NCI-H2227 treated with DMSO at 0.1 percent for 48 hours (cell line): ENCODE data around the gene IL1RL1.

Experiments
- DNase-seq: peaks from one replicate; lab custom pipeline; 2025; lab: John Stamatoyannopoulos, UW

Gene IL1RL1

DNA sequence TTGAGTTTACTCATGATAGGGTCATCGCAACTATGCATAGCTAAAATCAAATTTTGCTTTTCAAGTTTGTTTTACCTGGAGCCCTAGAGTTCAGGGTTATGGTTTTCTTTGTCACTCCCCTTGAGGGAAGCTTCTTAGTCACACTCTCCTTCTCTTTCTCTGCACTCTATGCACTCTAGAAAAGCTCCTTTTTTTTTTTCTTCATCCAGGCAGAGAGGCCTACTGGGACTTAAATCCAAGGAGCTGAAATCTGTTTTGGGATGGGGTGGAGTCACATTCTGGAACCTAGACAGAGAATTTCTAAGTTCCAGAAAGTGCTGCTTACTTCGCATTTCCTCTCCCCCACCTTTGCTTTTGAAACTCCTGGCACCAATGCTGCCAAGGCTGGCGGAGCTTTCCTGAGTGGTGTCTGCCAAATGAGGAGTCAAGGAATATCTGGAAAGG, 25.2 kb downstream of the IL1RL1 start:
- no peak for DNase-seq

DNA sequence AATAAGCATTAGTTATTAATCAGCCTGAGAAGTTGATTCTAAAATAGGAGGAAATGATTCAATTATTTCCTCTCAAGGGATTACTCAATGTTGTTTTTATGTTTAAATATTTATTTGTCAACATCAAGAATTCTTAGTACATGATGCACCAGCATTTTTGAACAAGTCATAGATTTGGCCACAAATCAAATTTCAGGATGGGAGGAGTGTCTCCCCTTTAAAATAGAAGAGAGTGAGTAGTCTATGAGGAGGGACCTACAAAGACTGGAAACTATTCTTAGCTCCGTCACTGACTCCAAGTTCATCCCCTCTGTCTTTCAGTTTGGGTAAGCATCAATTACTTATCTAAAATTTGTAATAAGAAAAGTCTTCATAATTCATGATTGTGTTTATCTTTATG, 25.6 kb downstream of the IL1RL1 start:
- no peak for DNase-seq

DNA sequence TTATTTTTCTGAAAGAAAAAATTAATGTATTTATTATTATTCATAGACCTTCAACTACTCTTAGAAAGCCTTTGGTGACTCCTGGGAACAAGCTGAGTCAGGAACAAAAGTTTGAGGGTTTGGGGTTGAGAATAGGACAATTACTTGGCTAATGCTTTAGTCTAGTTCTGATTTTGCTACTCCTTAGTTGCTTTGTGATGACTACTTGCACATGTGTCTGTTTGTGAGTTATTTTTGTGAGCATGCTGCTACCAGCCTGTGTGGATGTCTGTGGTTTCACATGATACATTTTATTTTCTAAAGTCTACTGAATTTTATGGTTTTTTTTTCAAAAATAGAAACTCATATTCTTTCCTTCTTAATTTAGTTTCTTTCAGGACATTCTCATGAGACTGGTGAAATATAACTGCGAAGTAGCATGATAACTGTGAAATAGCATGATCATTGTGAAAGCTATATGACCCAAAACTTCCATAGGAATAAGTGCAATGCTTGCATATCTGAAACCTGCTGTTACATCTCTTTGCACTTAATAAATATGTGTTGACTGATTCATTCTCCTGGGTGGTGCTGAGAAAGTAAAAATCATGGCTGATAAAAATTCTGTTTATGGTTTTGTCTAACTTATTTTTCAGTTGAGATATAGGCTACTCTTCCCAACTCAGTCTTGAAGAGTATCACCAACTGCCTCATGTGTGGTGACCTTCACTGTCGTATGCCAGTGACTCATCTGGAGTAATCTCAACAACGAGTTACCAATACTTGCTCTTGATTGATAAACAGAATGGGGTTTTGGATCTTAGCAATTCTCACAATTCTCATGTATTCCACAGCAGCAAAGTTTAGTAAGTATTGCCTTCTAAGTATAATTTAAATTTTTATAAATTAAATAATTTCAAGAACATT, 26.4 kb downstream of the IL1RL1 start:
- no peak for DNase-seq

DNA sequence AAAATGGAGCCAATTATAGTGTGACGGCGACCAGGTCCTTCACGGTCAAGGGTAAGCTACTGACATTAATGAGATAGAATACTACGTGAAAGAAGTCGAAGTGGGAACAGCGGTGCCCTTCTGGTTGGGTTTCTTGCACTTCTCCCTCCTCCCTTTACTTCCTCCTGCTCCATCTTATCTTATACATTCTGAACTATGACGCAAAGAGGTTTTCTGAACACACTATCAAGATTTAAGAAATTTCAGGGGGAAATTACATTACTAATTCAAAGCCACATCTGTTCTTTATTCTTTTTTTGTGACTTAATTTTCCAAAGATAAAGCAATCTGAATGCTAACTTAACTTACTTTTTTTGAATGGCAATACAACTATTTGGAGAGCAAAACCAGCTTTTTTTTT, 29.4 kb downstream of the IL1RL1 start:
- no peak for DNase-seq

DNA sequence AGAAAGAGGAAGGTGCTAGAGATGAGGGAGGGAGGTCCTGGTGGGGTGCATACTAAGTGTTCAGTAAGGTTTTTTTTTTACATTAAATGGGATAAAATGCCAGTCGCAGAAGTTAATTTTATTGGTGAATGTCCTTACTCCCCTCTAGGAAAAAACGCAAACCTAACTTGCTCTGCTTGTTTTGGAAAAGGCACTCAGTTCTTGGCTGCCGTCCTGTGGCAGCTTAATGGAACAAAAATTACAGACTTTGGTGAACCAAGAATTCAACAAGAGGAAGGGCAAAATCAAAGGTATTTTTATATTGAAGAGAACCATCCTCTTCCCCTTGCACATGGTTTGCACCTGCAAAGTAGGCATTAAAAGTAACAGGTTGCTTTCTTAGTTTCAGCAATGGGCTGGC, 31.5 kb downstream of the IL1RL1 start:
- DNase-seq, result no peak

DNA sequence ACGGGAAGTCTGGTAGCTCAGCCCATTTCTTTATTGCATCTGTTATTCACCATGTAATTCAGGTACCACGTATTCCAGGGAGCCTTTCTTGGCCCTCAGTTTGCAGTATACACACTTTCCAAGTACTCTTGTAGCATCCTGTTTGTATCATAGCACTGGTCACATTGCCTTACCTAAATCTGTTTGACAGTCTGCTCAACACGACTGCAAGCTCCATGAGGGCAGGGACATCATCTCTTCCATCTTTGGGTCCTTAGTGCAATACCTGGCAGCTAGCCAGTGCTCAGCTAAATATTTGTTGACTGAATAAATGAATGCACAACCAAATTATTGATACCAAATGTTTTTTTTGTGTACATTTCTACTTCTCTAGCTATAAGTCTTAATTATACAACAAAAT, 33.0 kb downstream of the IL1RL1 start:
- DNase-seq, result no peak

DNA sequence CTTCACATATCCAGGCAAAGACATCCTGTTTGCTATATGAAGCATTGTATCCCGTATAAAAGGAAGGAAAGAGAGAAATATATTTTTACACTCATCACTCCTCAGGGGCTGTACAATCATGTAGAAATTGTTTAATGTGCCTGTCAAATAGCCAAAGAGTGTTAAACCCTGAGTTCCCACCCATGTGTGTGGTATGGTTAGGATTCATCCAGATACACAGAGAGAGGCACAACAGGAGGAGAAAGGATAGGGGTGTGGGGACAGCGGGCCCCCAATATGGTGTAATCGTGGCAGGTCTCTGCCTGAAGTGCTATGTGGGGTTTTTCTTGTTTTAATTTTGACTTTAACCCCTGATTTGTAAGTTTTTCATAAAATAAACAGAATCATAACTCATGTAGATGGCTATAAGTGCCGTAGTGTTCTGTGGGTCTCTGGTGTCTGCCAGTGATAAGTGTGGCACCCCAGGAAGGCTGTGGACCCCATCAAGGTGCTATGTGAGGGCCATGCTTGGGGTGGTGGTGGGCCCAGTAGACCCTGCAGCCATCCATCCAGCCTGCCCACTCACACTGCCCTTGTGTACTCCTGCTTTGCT, 34.1 kb downstream of the IL1RL1 start:
- DNase-seq, result no peak

DNA sequence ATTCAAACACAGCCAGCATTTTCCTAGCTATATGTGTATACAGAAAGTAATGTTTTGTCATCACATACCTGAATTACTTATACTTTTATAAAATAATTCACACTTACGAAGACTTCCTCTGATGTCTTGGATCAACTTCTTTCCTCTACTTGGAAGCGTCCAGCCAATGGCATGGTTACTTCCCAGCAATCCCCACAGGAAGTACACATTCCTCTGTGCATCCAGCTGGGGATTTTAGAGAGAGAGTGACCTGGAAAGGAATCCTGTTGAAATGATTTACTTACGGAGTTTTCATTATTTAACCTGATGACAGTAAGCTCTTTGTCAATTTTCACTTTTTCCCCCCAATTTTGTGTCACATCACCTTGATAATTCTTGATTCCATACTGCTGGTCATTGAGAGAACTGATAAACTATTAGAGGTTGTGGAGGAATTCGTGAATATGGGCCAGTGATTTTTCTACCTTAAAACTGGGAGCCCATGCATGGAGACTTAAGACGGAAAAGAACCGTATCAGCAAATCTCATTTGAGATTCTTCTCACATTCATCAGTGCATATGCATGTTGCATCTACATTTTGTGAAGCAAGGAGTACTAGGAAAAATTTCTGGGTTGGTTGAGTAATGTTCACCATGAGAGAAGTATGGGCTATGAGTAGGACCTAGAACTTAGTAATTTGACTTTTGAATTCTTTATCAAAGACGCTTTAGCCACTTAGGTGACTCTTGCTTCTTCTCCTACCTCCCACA, 35.2 kb downstream of the IL1RL1 start:
- DNase-seq, result no peak

DNA sequence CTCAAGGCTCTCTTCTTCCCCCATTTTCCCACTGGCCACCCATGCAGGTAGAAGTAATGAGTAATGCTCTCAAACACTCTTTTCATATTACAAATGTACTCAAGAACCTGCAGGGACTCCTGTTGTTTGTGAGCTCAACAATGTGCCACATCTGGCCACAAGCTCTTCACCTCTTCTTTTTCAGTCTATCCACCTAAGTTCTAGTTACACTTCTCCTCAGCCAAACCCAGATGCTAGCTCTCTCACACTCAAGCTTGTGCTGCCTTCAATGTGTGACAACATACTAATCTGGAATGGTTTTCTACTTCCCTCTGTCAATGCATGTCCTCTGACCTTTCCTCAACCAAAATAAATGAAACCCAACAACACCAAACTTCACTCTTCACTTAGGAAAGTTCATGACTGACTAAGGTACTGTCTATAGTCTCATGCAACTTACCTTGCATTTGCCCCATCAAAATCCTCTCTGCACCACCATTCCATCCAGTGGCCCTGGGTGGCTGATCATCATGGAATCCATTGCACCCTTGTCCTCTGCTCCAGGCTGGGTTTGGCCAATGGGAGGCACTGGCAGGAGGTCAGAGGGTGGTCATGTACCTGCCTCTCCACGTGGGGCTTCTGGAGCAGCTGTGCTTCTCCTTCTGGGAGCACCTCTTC, 38.9 kb downstream of the IL1RL1 start:
- DNase-seq, result no peak

DNA sequence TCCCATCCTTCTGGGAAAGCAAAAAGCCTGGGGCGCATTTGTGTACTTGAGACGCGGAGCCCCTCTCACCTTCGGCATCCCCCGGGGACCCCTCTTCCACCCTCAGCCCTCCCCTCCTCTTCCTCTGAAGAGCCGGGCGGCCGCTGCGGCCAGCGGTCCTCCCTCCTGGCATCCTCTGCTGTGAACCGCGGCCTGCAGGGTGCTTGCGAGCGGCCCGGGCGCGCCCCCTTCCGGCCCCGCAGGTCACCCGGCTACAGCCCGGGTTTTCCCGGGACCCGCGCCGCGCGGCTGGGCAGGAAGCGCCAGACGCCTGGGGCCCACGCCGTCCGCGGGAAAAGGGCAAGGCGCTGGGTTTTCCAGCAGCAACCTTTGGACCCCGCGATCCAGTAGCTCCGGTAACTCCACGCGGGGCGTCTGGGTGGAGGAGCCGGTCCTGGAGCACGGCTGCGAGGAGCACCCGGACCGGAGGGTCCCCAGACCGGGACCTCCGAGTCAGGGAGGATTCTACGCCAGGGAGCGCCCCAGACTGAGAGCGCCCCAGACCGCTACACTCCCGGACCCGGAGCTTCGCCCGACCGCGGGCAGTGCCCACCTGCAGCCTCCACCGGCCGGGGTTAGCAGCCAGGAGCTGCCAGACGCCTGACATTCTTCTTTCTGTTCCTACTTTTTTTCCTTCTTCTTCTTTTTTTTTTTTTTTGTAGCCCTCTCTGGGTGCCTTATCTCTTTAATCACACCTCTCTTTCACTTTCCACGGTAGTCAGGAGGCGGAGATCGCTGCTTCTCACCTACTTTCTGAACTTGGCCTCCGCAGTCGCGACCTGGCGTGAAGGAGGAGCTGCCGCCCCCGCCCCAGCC, 44.4 kb downstream of the IL1RL1 start, which contains the start of gene IL18R1:
Gene IL18R1 (plus strand): TSS at position 271 of the 855 bp plus-strand sequence. CDS start 6,865 bp downstream, outside the sequence.
- no peak for DNase-seq

DNA sequence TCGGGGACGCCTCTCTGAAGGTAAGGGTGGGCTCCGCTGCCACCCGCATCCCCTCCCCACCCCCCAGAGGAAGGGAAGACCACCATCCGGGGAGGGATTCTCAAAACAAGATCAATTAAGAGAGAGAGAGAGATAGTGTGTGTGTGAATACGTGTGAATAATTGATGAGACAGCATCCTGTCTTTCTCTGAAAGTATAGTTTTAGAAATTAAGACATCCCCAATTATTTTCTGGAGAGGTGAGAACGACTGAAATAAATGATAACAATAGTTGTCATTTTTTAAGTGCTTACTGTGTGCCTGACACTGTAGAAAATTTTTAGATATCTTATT, 45.0 kb downstream of the IL1RL1 start:
- no peak for DNase-seq

DNA sequence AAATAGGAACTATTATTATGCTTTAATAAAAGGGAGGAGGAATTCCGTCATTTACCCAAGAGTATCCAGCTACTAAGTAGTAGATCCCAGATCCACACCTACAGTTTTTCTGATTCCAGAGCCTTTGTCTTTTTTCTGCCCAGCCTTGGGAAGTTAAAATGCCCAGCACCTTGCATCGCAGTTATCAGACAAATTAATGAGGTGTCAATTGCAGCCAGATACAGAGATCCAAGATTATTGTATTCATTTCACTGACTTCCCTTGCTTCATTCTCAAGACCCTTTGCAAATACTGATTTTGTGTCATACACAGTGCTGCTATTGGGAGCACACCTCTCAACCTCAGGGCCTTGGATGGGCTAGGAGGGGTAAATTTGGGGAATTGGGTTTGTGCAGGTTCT, 45.4 kb downstream of the IL1RL1 start:
- DNase-seq, result no peak

DNA sequence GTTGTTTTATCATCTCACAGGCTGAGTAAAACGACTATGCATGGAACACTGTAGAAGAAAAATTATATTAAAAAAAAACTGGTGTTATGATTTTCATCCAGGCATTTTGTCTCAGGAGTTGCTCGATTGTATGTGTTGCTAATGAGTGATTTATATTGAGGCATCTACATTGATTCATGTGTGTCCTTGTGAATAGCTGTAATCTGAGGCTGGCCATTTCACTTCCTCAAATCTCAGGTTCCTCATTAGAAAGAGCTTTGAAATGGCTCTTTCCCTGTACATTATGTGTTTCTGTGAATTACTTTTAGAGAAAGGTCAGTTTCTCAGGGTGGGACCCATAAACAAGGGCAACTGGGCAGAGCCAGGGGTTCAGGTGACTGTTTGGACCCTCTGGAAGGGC, 46.6 kb downstream of the IL1RL1 start:
- no peak for DNase-seq

DNA sequence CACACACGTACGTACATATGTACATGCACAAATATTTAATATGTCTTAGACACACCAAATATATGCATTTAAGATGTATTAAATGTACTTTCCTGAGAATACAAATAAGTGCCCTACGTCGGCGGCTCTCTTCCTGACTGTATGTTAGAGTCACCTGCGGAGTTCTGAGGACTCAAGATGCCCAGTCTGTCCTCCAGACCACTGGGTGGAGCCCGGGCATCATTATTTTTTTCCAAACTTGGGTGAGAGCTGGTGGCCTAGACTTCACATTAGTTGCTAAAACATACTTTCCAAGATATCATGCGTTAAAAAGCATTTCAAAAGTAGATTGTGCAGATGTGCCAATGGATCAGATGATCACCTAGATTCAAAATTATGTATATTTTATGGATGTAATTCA, 47.1 kb downstream of the IL1RL1 start:
- no peak for DNase-seq

DNA sequence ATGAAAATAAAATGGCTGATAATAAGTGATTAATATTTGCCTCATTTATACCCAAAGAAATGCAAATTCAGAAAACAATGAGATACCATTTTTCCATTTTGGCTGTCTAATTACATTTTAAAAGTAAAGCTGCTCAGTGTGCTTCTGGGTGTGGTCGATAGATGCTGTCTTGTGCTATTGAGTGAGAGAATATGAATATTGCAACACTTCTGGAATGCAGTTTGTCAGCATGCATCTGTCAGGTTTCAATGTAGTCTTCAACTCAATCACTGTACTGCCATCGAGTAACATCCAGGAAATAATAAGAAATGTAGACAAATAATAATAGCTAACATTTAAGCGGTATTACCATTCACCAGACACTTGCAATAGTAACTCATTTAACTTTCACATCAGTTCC, 48.2 kb downstream of the IL1RL1 start:
- DNase-seq, result no peak

DNA sequence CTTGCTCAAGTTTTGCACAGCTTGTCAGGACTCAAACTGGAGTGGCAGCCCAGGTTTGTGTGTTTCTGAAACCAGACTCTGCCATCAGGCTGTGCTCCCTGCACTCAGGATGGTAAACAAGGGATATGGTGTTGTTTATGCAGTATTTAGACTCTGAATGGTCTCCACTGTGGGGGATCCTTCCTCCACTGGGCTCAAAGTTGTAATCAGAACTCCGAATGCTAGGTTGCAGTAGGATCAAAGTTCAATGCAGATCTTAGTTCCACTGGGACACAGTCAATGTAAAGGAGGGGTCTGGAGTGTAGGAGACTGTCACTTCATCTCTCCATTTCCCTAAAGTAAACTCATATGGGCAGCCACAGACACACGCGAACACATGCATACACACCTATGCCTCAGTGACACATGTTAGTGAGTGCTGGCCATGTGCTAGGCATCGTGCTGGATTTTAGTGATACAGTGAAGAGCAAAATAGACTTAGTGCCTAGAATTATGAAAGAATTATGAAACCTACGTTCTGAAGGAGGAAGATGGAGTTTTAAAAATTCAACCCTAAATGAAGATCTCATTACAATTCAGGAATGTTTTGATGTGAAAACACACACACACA, 50.4 kb downstream of the IL1RL1 start:
- DNase-seq, result no peak

DNA sequence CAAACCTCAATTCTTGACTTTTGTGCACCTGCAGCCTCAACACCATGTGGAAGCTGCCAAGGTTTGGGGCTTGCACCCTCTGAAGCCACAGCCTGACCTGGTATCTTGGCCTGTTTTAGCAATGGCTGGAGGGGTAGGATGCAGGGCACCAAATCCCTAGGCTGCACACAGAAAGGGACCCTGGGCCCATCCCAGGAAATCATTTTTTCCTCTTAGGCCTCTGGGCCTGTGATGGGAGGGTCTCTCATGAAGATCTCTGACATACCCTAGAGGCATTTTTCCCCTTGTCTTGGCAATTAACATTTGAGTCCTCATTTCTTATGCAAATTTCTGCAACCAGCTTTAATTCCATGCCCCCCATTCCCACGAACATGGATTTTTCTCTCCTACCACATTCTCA, 54.4 kb downstream of the IL1RL1 start:
- DNase-seq, result no peak

DNA sequence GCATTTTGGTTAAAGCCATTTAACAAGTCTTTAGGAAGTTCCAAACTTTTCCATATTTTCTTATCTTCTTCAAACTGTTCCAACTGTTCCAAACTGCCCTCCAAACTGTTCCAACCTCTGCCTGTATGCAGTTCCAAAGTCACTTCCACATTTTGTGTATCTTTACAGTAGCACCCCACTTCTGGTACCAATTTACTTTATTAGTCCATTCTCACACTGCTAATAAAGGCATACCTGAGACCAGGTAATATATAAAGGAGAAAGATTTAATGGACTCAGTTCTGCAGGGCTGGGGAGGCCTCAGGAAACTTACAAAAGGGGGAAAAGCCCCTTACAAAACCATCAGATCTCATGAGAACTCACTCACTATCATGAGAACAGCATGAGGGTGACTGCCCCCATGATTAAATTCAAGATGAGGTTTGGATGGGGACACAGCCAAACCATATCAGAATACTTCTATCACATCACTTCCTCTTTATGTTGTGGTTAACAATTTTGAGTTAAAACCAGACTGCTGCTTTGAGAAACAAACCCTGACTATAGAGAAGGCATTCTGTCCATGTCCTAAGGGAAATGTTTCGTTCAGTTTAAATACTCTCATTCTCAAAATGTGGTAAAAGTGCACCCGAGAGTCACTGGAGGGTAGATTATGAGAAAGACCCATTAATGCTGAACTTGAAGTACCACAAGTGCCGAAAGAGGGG, 55.2 kb downstream of the IL1RL1 start:
- DNase-seq, result no peak

DNA sequence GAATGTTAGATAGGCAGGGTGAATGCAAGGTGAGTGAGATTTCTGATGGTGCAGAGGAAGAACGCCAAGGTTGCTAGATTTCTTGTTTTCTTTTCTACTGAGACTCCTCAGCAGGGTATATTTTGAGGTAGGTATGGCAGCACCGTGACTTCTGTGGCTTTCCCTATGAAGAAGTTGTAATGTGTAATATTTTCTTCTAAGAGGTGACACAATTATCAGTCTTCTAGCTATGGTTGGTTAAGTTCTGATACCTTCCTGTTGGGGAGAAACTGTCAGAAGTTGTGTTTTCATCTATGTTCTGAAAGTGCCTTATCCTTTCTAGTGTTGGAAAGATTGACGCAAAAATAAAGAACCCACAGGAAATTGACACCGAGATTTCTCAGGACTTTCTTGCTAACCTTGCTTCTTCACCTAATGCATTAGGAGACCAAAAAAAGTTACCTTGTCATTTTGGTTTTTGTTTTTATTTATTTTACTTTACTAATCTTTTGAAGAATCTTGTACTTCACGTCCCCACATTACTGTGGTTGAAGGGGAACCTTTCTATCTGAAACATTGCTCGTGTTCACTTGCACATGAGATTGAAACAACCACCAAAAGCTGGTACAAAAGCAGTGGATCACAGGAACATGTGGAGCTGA, 56.1 kb downstream of the IL1RL1 start:
- DNase-seq, result no peak
